Osteocyte (in vitro differentiated cells): ENCODE measurements around the gene USP34. TPM values are rescaled to one million over a fixed set of nuclear protein-coding genes. Genes with fewer than 3 reads are reported as not detected.
"Not testable (repeated sequence)": the region's sequence is repeated elsewhere in the genome, so short reads cannot be mapped to it uniquely, and the experiment has no call there.

ENCODE experiments used
- DNase-seq: peaks from one replicate; pipeline ENCODE4 v3.0.0; 2021; ENCODE audit warnings: mixed read lengths; ENCODE audit not compliant: unreplicated experiment; ENCODE audit errors: extremely low spot score
- H3K27ac Mint-ChIP-seq: one replicate; pipeline ENCODE4 v1.8.0; 2021; ENCODE audit warnings: mild to moderate bottlenecking, mixed read lengths; ENCODE audit not compliant: unreplicated experiment
- H3K27me3 Mint-ChIP-seq: one replicate; pipeline ENCODE4 v1.8.0; 2021; ENCODE audit warnings: mixed read lengths; ENCODE audit not compliant: unreplicated experiment
- H3K36me3 Mint-ChIP-seq: one replicate; pipeline ENCODE4 v1.8.0; 2021; ENCODE audit warnings: mixed read lengths; ENCODE audit not compliant: unreplicated experiment
- H3K4me1 Mint-ChIP-seq: one replicate; pipeline ENCODE4 v1.8.0; 2021; ENCODE audit warnings: mixed read lengths; ENCODE audit not compliant: unreplicated experiment
- H3K4me3 Mint-ChIP-seq: one replicate; pipeline ENCODE4 v1.8.0; 2021; ENCODE audit warnings: mild to moderate bottlenecking, moderate library complexity, mixed read lengths; ENCODE audit not compliant: unreplicated experiment
- H3K9me3 Mint-ChIP-seq: one replicate; pipeline ENCODE4 v1.8.0; 2021; ENCODE audit warnings: mixed read lengths; ENCODE audit not compliant: unreplicated experiment
- total RNA-seq: library from RNA; stranded (reverse); gene quantifications from 2 replicates; pipeline ENCODE4 v1.2.1, GENCODE V29; 2021
- TF ChIP-seq, protein P1 (sequence below): fragments of 200-600 bp; sonication (generic); IDR thresholded peaks from 2 replicates; pipeline ENCODE4 v1.5.0; 2021; ENCODE audit warnings: antibody characterized with exemption, mild to moderate bottlenecking, moderate library complexity

Gene USP34
- total RNA-seq, 1 donor from 2014 or later, result 111 TPM

DNA sequence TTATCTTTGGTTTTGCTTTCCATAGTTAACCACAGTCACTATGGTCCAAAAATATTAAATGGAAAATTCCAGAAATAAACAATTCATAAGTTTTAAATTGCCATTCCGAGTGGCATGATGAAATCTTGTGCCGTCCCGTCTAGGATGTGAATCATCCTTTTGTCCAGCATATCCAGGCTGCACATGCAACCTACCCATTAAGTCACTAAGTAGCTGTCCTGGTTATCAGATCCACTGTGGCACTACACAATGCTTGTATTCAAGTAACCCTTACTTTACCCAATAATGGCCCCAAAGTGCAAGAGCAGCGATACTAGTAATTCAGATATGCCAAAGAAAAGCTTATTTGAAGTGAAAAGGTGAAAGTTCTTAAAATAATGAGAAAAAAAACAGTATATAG is 10.7 kb downstream of the USP34 start:
- Mint-ChIP-seq H3K4me3 (no peak overlapping the region), H3K36me3 (peaks cover 1% of the 10 kb centered on the region)
- DNase-seq, result no peak

DNA sequence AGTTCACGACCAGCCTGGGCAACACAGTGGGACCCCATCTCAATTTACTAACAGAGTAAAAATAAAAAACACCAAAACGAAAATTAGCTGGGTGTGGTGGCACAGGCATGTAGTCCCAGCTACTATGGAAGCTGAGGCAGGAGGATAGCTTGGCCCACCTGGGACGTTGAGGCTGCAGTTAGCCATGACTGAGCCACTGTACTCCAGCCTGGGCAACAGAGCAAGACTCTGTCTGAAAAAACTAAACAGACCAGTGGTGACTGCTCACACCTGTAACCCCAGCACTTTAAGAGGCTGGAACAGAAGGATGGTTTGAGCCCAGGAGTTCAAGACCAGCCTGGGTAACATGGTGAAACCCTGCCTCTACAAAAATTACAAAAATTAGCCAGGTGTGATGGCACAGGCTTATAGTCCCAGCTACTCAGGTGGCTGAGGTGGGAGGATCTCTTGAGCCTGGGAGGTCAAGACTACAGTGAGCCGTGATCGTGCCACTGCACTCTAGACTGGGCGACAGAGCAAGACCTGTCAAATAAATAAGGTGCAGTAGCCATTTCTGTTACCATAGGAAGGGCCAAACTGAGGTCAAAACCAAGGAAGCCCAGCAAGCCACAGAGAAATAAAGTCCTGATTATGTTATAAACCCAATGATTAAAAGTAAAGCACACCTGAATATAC is 14.0 kb downstream of the USP34 start:
- H3K4me1 Mint-ChIP-seq, result peaks cover 26% of the 10 kb centered on the region
- DNase-seq, result no peak
- TF ChIP-seq, protein P1, sequence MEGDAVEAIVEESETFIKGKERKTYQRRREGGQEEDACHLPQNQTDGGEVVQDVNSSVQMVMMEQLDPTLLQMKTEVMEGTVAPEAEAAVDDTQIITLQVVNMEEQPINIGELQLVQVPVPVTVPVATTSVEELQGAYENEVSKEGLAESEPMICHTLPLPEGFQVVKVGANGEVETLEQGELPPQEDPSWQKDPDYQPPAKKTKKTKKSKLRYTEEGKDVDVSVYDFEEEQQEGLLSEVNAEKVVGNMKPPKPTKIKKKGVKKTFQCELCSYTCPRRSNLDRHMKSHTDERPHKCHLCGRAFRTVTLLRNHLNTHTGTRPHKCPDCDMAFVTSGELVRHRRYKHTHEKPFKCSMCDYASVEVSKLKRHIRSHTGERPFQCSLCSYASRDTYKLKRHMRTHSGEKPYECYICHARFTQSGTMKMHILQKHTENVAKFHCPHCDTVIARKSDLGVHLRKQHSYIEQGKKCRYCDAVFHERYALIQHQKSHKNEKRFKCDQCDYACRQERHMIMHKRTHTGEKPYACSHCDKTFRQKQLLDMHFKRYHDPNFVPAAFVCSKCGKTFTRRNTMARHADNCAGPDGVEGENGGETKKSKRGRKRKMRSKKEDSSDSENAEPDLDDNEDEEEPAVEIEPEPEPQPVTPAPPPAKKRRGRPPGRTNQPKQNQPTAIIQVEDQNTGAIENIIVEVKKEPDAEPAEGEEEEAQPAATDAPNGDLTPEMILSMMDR, result no peak
- no peaks in the 10 kb centered on the region for H3K9me3 Mint-ChIP-seq
- H3K4me3 Mint-ChIP-seq, result no peak overlapping the region
- no peak overlapping the region for H3K27ac Mint-ChIP-seq
- H3K36me3 Mint-ChIP-seq, result peaks cover 2% of the 10 kb centered on the region
- H3K27me3 Mint-ChIP-seq, result no peaks in the 10 kb centered on the region

More for the DNA sequence above, 10.7 kb downstream of the USP34 start:
- no peaks in the 10 kb centered on the region for H3K9me3 Mint-ChIP-seq
- peaks cover 36% of the 10 kb centered on the region for H3K4me1 Mint-ChIP-seq
- TF ChIP-seq, protein P1, result no peak
- peak overlapping the region; percentile 84 for H3K27ac Mint-ChIP-seq
- no peaks in the 10 kb centered on the region for H3K27me3 Mint-ChIP-seq

DNA sequence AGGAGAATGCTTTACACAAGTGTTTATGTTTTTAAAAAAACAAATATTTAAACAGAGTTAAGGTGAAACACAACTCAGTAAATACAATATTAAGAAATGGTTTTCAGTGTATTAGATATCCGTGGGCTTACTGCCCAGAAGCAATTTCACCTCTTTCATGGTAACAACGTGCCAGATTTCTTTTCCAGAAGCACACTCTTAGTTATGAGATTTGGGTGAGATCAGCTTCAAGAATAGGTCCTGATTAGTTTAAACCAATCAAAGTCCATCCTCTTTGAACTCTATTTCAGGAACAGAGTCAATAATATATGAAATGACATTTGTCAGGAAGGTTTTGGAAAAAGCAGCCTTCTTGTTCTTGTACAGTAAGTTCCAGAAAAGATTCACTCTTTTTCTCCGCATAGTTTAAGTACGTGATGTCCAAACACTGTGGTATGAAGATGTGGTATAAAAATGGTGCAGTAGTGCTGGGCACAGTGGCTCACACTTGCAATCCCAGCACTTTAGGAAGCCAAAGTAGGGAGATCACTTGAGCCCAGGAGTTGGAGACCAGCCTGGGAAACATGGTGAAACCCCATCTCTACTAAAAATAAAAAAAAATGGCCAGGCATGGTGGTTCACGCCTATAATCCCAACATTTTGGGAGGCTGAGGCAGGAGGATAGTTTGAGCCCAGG is 14.7 kb downstream of the USP34 start:
- Mint-ChIP-seq H3K9me3 (no peaks in the 10 kb centered on the region), H3K27me3 (no peaks in the 10 kb centered on the region), H3K27ac (no peak overlapping the region), H3K4me1 (peaks cover 24% of the 10 kb centered on the region), H3K4me3 (no peak overlapping the region), H3K36me3 (peaks cover 2% of the 10 kb centered on the region)
- TF ChIP-seq, protein P1, result no peak
- DNase-seq, result no peak

GRCh38 chr2:61454972-61455371 is 15.9 kb downstream of the USP34 start:
- H3K27ac Mint-ChIP-seq, result not testable (repeated sequence)

GRCh38 chr2:61454383-61454782 is 16.5 kb downstream of the USP34 start:
- H3K27me3 Mint-ChIP-seq, result no peaks in the 10 kb centered on the region
- peaks cover 6% of the 10 kb centered on the region for H3K36me3 Mint-ChIP-seq
- peaks cover 2% of the 10 kb centered on the region for H3K9me3 Mint-ChIP-seq
- DNase-seq, result no peak
- peaks cover 18% of the 10 kb centered on the region for H3K4me1 Mint-ChIP-seq
- TF ChIP-seq, protein P1, result no peak
- H3K27ac Mint-ChIP-seq, result no peak overlapping the region
- no peak overlapping the region for H3K4me3 Mint-ChIP-seq

More at GRCh38 chr2:61454972-61455371, 15.9 kb downstream of the USP34 start:
- H3K9me3 Mint-ChIP-seq, H3K36me3 Mint-ChIP-seq, H3K27me3 Mint-ChIP-seq, H3K4me3 Mint-ChIP-seq: not testable (repeated sequence)
- peak; percentile 57 for DNase-seq
- peaks cover 19% of the 10 kb centered on the region for H3K4me1 Mint-ChIP-seq
